HepG2 (cell line): ENCODE results near the gene ADAM15. TPM values are rescaled to one million over a fixed set of nuclear protein-coding genes. Genes with fewer than 3 reads are reported as not detected.

Experiments
- E2F1 ChIP-seq: sonication (generic); formaldehyde crosslinking; IDR thresholded peaks from 2 replicates; pipeline ENCODE4 v1.5.0; 2020; ENCODE audit warnings: missing genetic modification reagents
- PAX8 ChIP-seq: sonication (generic); formaldehyde crosslinking; IDR thresholded peaks from 2 replicates; pipeline ENCODE4 v1.8.0; 2022; ENCODE audit warnings: mild to moderate bottlenecking, missing genetic modification reagents, borderline replicate concordance
- POGK ChIP-seq: sonication (generic); formaldehyde crosslinking; conservative IDR thresholded peaks from 2 replicates; pipeline ENCODE4 v1.8.0; 2022; ENCODE audit warnings: mild to moderate bottlenecking, moderate library complexity, missing genetic modification reagents
- ZBED4 ChIP-seq: sonication (generic); formaldehyde crosslinking; IDR thresholded peaks from 2 replicates; pipeline ENCODE4 v1.4.0; 2020; ENCODE audit warnings: missing genetic modification reagents, borderline replicate concordance
- ZGPAT ChIP-seq: IDR thresholded peaks from 2 replicates; pipeline ENCODE4 v1.6.1; 2016; ENCODE audit warnings: mild to moderate bottlenecking
- ZNF546 ChIP-seq: sonication (generic); formaldehyde crosslinking; conservative IDR thresholded peaks from 2 replicates; pipeline ENCODE4 v1.8.1; 2023; ENCODE audit warnings: mild to moderate bottlenecking, missing genetic modification reagents
- ZNF563 ChIP-seq: sonication (generic); formaldehyde crosslinking; IDR thresholded peaks from 2 replicates; pipeline ENCODE4 v1.8.0; 2022; ENCODE audit warnings: mild to moderate bottlenecking, moderate library complexity, missing genetic modification reagents
- ZNF574 ChIP-seq: sonication (generic); formaldehyde crosslinking; IDR thresholded peaks from 2 replicates; pipeline ENCODE4 v1.4.0; 2020; ENCODE audit warnings: missing genetic modification reagents
- ZNF770 ChIP-seq: sonication (generic); formaldehyde crosslinking; IDR thresholded peaks from 2 replicates; pipeline ENCODE4 v1.5.0; 2020; ENCODE audit warnings: mild to moderate bottlenecking, missing genetic modification reagents
- polyA plus RNA-seq, 8 experiments: library from polyadenylated mRNA; depleted of rRNA in 3 of 8; stranded (reverse) in 7 of 8; unstranded in 1 of 8; fragments of >200 nt; fragmentation: Illumina TruSeq in 4 of 8; extraction: Trizol in 4 of 8; gene quantifications; 2 replicates each; pipeline versions ENCODE4 v1.2.1 to v1.2.3, GENCODE V29; 2011 to 2016; ENCODE audit warnings: low read depth in 4 of 8, missing spikeins in 1 of 8, mixed read lengths in 1 of 8; ENCODE audit not compliant: insufficient read depth in 1 of 8
- total RNA-seq, 5 experiments: library from RNA; depleted of rRNA; stranded (reverse); fragments of >200 nt; fragmentation: Illumina TruSeq; extraction: Trizol; gene quantifications; 2 replicates each; pipeline ENCODE4 v1.2.3, GENCODE V29; 2016; ENCODE audit warnings: low read depth in 1 of 5

ADAM15 gene
- total and polyA plus RNA-seq, 2 of the 13 experiments (the other 11 are each of a cell fraction or from before 2014, with no cell fraction given), result 17.9 to 25.6 TPM

- TF ChIP-seq POGK, result peak; percentile 68; the same call in 1 of the 2 replicates
- peak; percentile 84 for TF ChIP-seq E2F1 (CRISPR knock-in tag)
- peak; percentile 58; the same call in 1 of the 2 replicates for TF ChIP-seq ZNF770 (CRISPR knock-in tag)
- no peak; the same call in 1 of the 2 replicates for TF ChIP-seq ZBED4
- TF ChIP-seq PAX8 (CRISPR knock-in tag), result peak; percentile 76; the same call in 1 of the 2 replicates
- peak; percentile 85 for TF ChIP-seq ZNF574 (CRISPR knock-in tag)
- peak; percentile 93; the same call in 1 of the 2 replicates for TF ChIP-seq ZNF546 (CRISPR knock-in tag)
- peak; percentile 94 for TF ChIP-seq ZNF563 (CRISPR knock-in tag)
- peak; percentile 87 for TF ChIP-seq ZGPAT (CRISPR knock-in tag)
Observed at GRCh38 chr1:155050560-155051341, at the start of gene ADAM15 (continued).
